ENCODE data around the gene CACNA1A.
A peak's percentile ranks its signal among the peaks of the same experiment; 100 is the strongest.
"Not testable (repeated sequence)": the region's sequence is repeated elsewhere in the genome, so short reads cannot be mapped to it uniquely, and the experiment has no call there.

CACNA1A gene

GRCh38 chr19:13198634-13199033, 307.6 kb downstream of the CACNA1A start:
- no peak for DNase-seq (ENCODE audit: low read depth)

- DNase-seq (ENCODE audit: low read depth) = no peak
Measured at GRCh38 chr19:13195678-13196077, 310.6 kb downstream of the CACNA1A start.

GRCh38 chr19:13190781-13191540, 315.3 kb downstream of the CACNA1A start:
- DNase-seq (ENCODE audit: low read depth) = no peak

- no peak for DNase-seq (ENCODE audit: low read depth)
Measured at GRCh38 chr19:13189600-13189999, 316.7 kb downstream of the CACNA1A start.

- no peak for DNase-seq (ENCODE audit: low read depth)
Measured at GRCh38 chr19:13187419-13187818, 318.9 kb downstream of the CACNA1A start.

GRCh38 chr19:13186688-13187087, 319.6 kb downstream of the CACNA1A start:
- DNase-seq (ENCODE audit: low read depth) = not testable (repeated sequence)

GRCh38 chr19:13185763-13186657, 320.3 kb downstream of the CACNA1A start:
- DNase-seq (ENCODE audit: low read depth) = not testable (repeated sequence)

GRCh38 chr19:13184926-13185325, 321.4 kb downstream of the CACNA1A start:
- DNase-seq (ENCODE audit: low read depth) = not testable (repeated sequence)

GRCh38 chr19:13181747-13182388, 324.4 kb downstream of the CACNA1A start:
- DNase-seq (ENCODE audit: low read depth) = peak; percentile 45

- DNase-seq (ENCODE audit: low read depth) = not testable (repeated sequence)
Measured at GRCh38 chr19:13178291-13178690, 328.0 kb downstream of the CACNA1A start.

GRCh38 chr19:13177584-13177983, 328.7 kb downstream of the CACNA1A start:
- not testable (repeated sequence) for DNase-seq (ENCODE audit: low read depth)

GRCh38 chr19:13176345-13176744, 329.9 kb downstream of the CACNA1A start:
- DNase-seq (ENCODE audit: low read depth) = no peak

GRCh38 chr19:13173139-13173737, 333.0 kb downstream of the CACNA1A start:
- no peak for DNase-seq (ENCODE audit: low read depth)

- DNase-seq (ENCODE audit: low read depth) = peak; percentile 85
Measured at GRCh38 chr19:13172346-13173138, 333.7 kb downstream of the CACNA1A start.

GRCh38 chr19:13171146-13171545, 335.1 kb downstream of the CACNA1A start:
- DNase-seq (ENCODE audit: low read depth) = no peak

GRCh38 chr19:13169769-13170168, 336.5 kb downstream of the CACNA1A start:
- DNase-seq (ENCODE audit: low read depth) = peak; percentile 19

- DNase-seq (ENCODE audit: low read depth) = not testable (repeated sequence)
Measured at GRCh38 chr19:13166151-13166550, 340.1 kb downstream of the CACNA1A start.

- DNase-seq (ENCODE audit: low read depth) = no peak
Measured at GRCh38 chr19:13165162-13165997, 340.9 kb downstream of the CACNA1A start.

GRCh38 chr19:13164343-13165161, 341.7 kb downstream of the CACNA1A start:
- peak; percentile 18 for DNase-seq (ENCODE audit: low read depth)
